HG03135 (cell line): Measurements from ENCODE around the gene MAPKAPK5.
"Not testable (repeated sequence)": the region's sequence is repeated elsewhere in the genome, so short reads cannot be mapped to it uniquely, and the experiment has no call there.

Experiments used
- ATAC-seq: cut with Tn5 transposase; IDR thresholded peaks from one replicate; pipeline ENCODE4 v1.9.1; 2021; ENCODE audit warnings: mild to moderate bottlenecking, moderate library complexity; ENCODE audit not compliant: unreplicated experiment

MAPKAPK5 gene

GRCh38 chr12:111873113-111873512, 31.1 kb downstream of the MAPKAPK5 start:
- no peak for ATAC-seq

GRCh38 chr12:111881716-111882115, 39.7 kb downstream of the MAPKAPK5 start:
- no peak for ATAC-seq

GRCh38 chr12:111886662-111887545, 44.9 kb downstream of the MAPKAPK5 start:
- no peak for ATAC-seq

- no peak for ATAC-seq
Observed at GRCh38 chr12:111887926-111888745, 46.1 kb downstream of the MAPKAPK5 start.

DNA sequence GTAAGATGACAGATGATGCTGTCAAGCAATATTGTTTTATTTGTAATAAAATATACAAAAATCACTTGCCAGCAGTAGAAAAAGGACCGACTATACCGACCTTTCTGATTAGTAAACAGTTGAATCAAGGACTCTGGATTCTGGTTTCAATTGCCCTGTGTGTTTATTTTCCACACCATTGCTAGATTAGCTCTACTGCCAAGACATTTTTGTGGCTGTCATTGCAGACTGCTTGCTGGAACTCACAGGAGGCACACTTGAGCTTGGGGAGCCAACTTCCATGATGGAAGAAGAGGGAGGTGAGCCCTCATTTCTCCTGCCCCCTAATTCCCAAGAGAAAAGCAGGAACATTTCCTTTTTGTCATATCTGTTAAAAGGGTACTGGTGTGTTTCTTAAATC, 51.3 kb downstream of the MAPKAPK5 start:
- ATAC-seq, result no peak

GRCh38 chr12:111894556-111894955, 52.5 kb downstream of the MAPKAPK5 start:
- ATAC-seq, result no peak

GRCh38 chr12:111901182-111901581, 59.2 kb downstream of the MAPKAPK5 start:
- ATAC-seq, result no peak

- no peak for ATAC-seq
Observed at GRCh38 chr12:111904446-111904975, 62.5 kb downstream of the MAPKAPK5 start.

- no peak for ATAC-seq
Observed at GRCh38 chr12:111905502-111905901, 63.5 kb downstream of the MAPKAPK5 start.

- no peak for ATAC-seq
Observed at GRCh38 chr12:111907740-111908139, 65.7 kb downstream of the MAPKAPK5 start.

GRCh38 chr12:111925171-111925570, 83.1 kb downstream of the MAPKAPK5 start:
- no peak for ATAC-seq

GRCh38 chr12:111926631-111927030, 84.6 kb downstream of the MAPKAPK5 start:
- no peak for ATAC-seq

GRCh38 chr12:111927346-111927745, 85.3 kb downstream of the MAPKAPK5 start:
- ATAC-seq, result no peak

DNA sequence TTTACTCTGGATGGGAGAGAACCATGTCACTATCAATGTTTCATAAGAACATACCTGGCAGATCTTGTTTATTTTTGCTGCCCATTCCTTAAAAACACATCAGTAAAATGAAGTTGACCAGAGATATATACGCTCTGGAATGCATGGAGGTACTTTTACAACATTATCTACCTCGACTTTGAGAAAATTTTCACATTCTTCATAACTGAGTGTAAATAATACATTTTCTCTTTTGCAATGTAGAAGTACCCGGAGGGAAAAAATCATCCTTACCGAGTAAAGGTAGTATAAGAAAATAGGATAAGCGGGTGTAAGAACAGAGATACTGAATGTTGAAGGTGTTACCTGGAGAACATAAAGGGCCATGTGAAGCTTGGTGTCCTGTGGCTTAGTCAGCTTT, 90.2 kb downstream of the MAPKAPK5 start:
- no peak for ATAC-seq

DNA sequence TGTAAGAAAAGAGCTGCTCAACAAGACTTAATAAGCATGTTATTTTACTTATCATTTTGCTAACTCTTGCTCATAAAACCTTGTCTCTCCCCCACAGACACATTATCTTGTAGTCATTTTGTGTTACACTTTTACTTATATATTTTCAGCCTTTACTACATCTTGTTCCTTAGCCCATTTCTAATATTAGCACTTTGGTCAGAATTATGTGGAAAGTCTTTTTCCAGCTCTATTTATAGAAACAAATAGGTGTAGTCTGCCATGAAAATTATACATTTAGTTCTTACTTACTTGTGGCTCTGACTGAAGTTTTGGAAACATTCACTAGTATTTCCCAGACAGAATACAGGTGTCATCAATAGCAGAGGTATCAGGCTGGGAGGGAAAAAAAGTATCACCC, 94.8 kb downstream of the MAPKAPK5 start:
- no peak for ATAC-seq

DNA sequence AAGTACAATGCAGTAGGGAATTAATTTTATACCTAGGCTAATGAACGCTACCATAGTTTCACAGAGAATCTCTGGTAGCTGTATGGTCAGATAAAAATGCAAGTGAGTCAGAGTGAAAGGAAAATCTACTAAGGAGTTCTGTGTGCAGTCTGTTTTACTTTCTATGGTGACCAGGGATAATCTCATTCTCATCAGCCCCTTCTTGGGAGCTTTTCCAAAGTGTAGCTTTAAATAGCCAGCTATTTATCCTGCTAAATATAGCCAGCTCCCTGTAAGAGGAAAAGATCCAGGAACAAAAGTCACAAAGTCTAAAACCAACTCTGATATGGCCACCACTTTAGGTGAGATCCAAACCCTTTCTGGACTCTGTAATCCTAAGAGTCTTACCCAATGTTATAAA, 95.4 kb downstream of the MAPKAPK5 start:
- ATAC-seq, result no peak

DNA sequence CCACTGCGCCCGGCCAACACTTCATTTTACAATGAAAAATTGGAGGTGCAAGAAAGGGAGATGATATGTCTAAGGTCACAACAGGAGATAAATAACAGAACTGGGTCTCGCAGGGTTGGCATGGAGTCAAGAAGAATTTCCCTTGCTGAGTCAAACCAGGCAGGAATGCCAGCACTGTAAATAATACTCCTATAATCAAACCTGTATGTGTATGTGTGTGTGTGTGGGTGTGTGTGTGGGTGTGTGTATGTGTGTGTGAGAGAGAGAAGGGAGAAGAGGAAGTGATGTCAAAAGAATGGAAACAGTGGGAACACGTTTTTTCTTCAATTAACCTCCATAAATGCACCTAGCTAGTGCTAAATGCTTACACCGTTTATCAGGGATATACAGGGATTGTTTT, 100.5 kb downstream of the MAPKAPK5 start:
- no peak for ATAC-seq

DNA sequence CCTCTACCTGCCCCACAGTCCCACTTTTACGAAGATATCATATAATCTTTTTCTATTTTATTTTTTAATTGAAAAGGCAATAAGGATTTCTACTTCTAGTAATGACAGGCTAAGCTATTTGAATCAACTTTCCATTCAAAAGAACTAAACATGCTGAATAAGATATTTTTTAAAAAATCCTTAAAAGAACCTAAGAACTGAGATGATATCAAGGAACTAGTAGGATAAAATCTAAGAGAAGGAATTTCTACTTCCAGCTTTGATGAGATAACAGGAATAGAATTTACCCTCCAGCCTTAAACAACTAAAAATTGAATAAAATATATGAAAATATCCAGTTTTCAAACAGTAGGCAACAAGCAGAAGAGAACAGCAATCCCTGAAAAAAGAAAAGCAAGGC, 101.9 kb downstream of the MAPKAPK5 start:
- no peak for ATAC-seq

DNA sequence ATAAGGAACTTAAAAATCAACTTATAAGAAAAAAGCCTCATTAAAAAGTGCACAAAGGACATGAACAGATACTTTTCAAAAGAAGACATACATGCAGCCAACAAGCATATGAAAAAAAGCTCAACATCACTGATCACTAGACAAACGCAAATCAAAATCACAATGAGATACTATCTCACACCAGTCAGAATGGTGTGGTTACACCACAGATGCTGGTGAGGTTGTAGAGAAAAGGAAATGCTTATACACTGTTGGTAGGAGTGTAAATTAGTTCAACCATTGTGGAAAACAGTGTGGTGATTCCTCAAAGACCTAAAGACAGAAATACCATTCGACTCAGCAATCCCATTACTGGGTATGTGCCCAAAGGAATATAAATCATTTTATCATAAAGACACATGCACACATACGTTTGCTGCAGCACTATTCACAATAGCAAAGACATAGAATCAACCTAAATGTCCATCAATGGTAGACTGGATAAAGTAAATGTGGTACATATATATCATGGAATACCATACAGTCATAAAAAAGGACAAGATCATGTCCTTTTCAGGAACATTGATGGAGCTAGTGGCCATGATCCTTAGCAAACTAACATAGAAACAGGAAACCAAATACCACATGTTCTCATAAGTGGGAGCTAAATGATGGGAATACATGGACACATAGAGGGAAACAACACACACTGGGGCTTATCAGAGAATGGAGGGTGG, 109.1 kb downstream of the MAPKAPK5 start:
- ATAC-seq, result not testable (repeated sequence)
